SHP77 (cell line): ENCODE measurements around the gene SPECC1.

ENCODE experiments used
- DNase-seq, 2 experiments: peaks; one replicate each; lab custom pipeline; 2025; lab: John Stamatoyannopoulos, UW

Gene SPECC1

GRCh38 chr17:20273741-20274500, 264.8 kb downstream of the SPECC1 start:
- no peak for DNase-seq

GRCh38 chr17:20275653-20276052, 266.5 kb downstream of the SPECC1 start:
- DNase-seq = no peak

- DNase-seq = no peak
Measured at GRCh38 chr17:20276421-20276820, 267.3 kb downstream of the SPECC1 start.

- no peak for DNase-seq
Measured at GRCh38 chr17:20278805-20279204, 269.6 kb downstream of the SPECC1 start.

- DNase-seq = no peak
Measured at GRCh38 chr17:20279631-20280030, 270.5 kb downstream of the SPECC1 start.

- DNase-seq = no peak
Measured at GRCh38 chr17:20280051-20280450, 270.9 kb downstream of the SPECC1 start.

- no peak for DNase-seq
Measured at GRCh38 chr17:20280851-20281250, 271.7 kb downstream of the SPECC1 start.

- no peak for DNase-seq
Measured at GRCh38 chr17:20281860-20282259, 272.7 kb downstream of the SPECC1 start.

- DNase-seq = no peak
Measured at GRCh38 chr17:20282526-20283308, 273.6 kb downstream of the SPECC1 start.

GRCh38 chr17:20284022-20284421, 274.9 kb downstream of the SPECC1 start:
- DNase-seq = no peak

- no peak for DNase-seq
Measured at GRCh38 chr17:20284570-20285295, 275.6 kb downstream of the SPECC1 start.

GRCh38 chr17:20289984-20290383, 280.8 kb downstream of the SPECC1 start:
- no peak for DNase-seq

GRCh38 chr17:20291853-20292252, 282.7 kb downstream of the SPECC1 start:
- DNase-seq = no peak

- DNase-seq = no peak
Measured at GRCh38 chr17:20293501-20293900, 284.3 kb downstream of the SPECC1 start.

GRCh38 chr17:20294120-20294519, 285.0 kb downstream of the SPECC1 start:
- no peak for DNase-seq

GRCh38 chr17:20299013-20299412, 289.9 kb downstream of the SPECC1 start:
- no peak for DNase-seq

- DNase-seq = no peak
Measured at GRCh38 chr17:20300436-20300934, 291.3 kb downstream of the SPECC1 start.

- no peak for DNase-seq
Measured at GRCh38 chr17:20302246-20302917, 293.2 kb downstream of the SPECC1 start.

GRCh38 chr17:20304961-20305360, 295.8 kb downstream of the SPECC1 start:
- no peak for DNase-seq

GRCh38 chr17:20306924-20307323, 297.8 kb downstream of the SPECC1 start:
- DNase-seq = no peak

GRCh38 chr17:20307326-20307910, 298.3 kb downstream of the SPECC1 start:
- no peak for DNase-seq

- DNase-seq = no peak
Measured at GRCh38 chr17:20310481-20310880, 301.3 kb downstream of the SPECC1 start.
